NCI-H1436 (cell line): Measurements from ENCODE around the gene LDB3.

ENCODE experiments used
- DNase-seq: peaks from one replicate; lab custom pipeline; 2025; lab: John Stamatoyannopoulos, UW

The LDB3 gene

GRCh38 chr10:86706401-86706841 is 38.1 kb downstream of the LDB3 start:
- no peak for DNase-seq

DNA sequence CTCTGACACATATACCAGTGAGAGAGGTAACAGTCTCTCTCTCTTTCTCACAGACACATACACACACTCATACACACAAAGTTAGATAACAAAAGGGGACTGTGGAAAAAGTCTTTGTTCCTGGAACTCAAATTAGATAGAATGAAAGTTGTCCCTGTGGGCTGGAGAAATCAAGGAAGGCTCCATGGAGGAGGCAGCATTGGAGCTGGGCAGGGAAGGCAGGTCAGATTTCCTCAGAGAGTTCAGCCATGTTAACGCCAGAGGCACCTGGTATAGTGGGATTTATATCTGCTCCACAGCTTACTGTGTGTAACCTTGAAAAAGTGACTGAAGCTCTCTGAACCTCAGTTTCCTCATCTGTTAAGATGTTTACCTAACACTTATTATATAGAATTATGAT is 38.7 kb downstream of the LDB3 start:
- no peak for DNase-seq

GRCh38 chr10:86707505-86707904 is 39.2 kb downstream of the LDB3 start:
- DNase-seq: no peak

GRCh38 chr10:86708068-86708782 is 39.9 kb downstream of the LDB3 start:
- DNase-seq: no peak

- DNase-seq: no peak
Measured at GRCh38 chr10:86708783-86709380, 40.6 kb downstream of the LDB3 start.

DNA sequence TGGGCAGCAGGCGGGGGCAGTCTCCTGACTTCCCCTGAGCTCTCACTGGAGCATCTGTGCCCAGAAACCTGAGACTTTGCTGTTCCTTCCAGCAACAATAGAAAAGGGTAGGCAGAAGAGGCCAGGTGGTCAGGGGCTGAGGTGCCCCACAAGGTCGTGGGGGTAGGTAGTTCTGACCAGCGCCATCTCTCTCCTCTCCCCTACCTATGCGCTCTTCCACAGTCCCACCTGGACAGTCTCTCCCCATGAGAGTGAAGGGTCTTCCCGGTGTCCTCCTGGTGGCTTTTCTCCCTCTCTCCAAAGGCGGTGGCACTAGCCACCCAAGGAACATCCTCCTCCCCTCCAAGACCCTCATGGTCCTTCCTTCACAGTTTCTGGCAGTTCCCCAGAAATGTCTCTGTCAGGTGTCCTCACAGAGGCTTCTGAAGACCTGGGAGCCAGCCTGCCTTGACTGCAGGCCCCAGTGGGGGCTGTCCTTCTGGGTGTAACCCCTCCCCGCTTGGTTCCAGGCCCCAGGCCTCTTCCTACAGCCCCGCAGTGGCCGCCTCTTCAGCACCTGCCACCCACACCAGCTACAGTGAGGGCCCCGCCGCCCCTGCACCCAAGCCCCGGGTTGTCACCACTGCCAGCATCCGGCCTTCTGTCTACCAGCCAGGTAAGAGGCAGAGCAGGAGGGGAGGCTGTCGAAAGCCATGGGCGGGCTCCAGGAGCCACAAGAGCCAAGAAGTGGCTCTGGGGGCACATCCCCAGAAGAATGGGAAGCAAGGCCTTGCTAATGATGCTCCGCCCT is 41.3 kb downstream of the LDB3 start:
- no peak for DNase-seq

DNA sequence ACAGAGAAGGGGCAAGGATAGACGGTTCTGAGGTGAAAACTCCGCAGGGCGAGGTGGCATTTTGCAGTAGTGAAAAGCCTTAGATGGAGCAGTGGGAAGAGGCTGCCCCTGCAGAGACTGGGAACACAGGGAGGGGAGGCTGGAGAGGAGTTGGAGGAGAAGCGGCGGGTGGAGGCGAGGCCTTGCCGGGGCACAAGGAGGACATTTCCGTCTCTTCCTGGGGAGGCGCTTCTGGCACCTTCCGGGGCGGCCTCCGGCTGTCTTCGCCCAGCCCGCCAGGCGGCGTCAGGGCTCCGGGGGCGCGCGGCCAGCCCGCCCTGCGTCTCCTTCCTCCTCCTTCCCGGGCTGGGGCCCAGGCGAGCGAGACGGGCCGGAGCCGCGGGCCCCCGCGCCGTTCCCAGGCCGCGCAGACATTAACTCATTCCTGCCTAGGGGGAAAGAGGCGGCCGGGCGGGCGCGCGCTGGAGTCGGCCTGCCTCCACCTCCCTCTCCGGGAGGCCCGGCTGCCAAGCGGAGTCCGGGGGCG is 42.7 kb downstream of the LDB3 start:
- DNase-seq: peak; percentile 81

- DNase-seq: peak; percentile 36
Measured at GRCh38 chr10:86711513-86712316, 43.4 kb downstream of the LDB3 start.

- DNase-seq: no peak
Measured at GRCh38 chr10:86712317-86712707, 44.0 kb downstream of the LDB3 start.

- DNase-seq: no peak
Measured at GRCh38 chr10:86715156-86715795, 47.0 kb downstream of the LDB3 start.

DNA sequence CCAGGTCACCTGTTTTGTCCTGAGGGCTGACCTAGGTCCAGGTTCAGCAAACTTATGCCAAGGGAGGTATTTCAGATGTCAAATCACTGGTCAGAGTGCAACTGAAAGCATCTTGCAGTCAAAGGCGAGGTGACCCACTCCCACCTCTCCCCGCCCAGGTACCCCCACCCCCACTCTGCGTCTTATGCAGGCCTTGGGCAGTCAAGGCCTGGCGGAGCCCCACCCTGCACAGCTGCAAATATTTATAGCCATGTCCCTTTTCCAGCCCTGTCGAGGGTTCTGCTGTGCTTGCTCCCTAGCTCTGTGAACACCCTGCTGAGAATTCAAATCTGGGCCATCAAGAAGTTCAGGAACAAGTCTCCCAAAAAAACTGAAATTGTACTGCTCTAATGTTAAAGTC is 47.5 kb downstream of the LDB3 start:
- no peak for DNase-seq

- no peak for DNase-seq
Measured at GRCh38 chr10:86716466-86716865, 48.2 kb downstream of the LDB3 start.

GRCh38 chr10:86718556-86718955 is 50.2 kb downstream of the LDB3 start:
- DNase-seq: no peak

- DNase-seq: no peak
Measured at GRCh38 chr10:86721232-86721631, 52.9 kb downstream of the LDB3 start.

DNA sequence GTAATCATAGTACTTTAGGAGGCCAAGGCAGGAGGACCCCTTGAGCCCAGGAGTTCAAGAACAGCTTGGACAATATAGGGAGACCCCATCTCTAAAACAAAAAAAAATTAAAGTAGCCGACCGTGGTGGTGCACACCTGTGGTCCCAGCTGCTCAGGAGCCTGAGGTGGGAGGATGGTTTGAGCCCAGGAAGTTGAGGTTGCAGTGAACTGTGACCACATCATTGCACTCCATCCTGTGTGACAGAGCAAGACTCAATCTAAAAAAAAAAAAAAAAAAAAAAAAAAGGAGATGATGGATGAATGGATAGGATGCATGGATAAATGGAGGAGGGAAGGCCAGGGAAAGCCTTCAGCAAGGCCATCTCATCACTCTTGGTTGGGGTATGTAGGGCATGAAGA is 54.7 kb downstream of the LDB3 start:
- DNase-seq: no peak

- no peak for DNase-seq
Measured at GRCh38 chr10:86724445-86724844, 56.1 kb downstream of the LDB3 start.

GRCh38 chr10:86725980-86726676 is 57.8 kb downstream of the LDB3 start:
- DNase-seq: no peak

GRCh38 chr10:86726677-86726999 is 58.3 kb downstream of the LDB3 start:
- no peak for DNase-seq

- no peak for DNase-seq
Measured at GRCh38 chr10:86727470-86727869, 59.2 kb downstream of the LDB3 start.

- DNase-seq: no peak
Measured at GRCh38 chr10:86728056-86728455, 59.7 kb downstream of the LDB3 start.

DNA sequence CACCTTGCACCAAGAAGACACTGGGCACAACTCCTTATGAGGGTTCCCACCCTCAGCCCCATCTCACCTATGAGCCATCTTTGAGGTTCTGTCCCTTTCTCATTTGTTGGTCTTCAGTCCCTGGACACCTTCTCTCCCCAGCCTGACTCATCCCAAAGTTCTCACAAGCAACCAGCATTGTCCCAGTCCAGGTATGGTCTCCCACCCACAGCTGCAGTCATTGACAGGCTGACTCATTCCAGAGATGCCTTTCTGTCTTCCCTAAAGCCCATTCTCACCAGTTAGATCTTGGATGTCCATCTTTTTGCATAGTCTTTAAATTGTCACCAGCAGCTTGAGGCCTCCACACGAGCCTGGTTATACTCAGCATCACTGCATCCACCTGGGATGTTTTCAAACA is 61.4 kb downstream of the LDB3 start:
- DNase-seq: no peak
